Spinal cord (tissue), 10 donors: Measurements from ENCODE around the gene DAPP1. TPM values are rescaled to one million over a fixed set of nuclear protein-coding genes. Genes with fewer than 3 reads are reported as not detected.
A peak's percentile ranks its signal among the peaks of the same experiment; 100 is the strongest.

Experiments used
- DNase-seq, 6 donors: peaks; one replicate each; pipeline versions ENCODE4 v3.0.0 to v3.0.0-alpha.2; 2013 to 2015; ENCODE audit warnings: low spot score in 6 of 6, low read depth in 4 of 6
- H3K27ac ChIP-seq: one replicate; pipeline ENCODE4 v1.5.1; 2013; ENCODE audit warnings: low read depth, low read length, control low read depth
- H3K27me3 ChIP-seq: one replicate; pipeline ENCODE4 v1.6.1; 2013; ENCODE audit warnings: low read length; ENCODE audit not compliant: control insufficient read depth, insufficient read depth
- H3K36me3 ChIP-seq: one replicate; pipeline ENCODE4 v1.6.1; 2013; ENCODE audit warnings: low read length; ENCODE audit not compliant: control insufficient read depth, insufficient read depth
- H3K4me1 ChIP-seq: one replicate; pipeline ENCODE4 v1.6.1; 2013; ENCODE audit warnings: low read length; ENCODE audit not compliant: control insufficient read depth, insufficient read depth
- H3K4me3 ChIP-seq: one replicate; pipeline ENCODE4 v1.5.1; 2013; ENCODE audit warnings: low read depth, low read length, control low read depth
- H3K9me3 ChIP-seq: one replicate; pipeline ENCODE4 v1.6.1; 2013; ENCODE audit warnings: low read length; ENCODE audit not compliant: control insufficient read depth, insufficient read depth
- WGBS: methylation state at CpG from one replicate; pipeline ENCODE4 v1.1.5; 2013; ENCODE audit warnings: missing lambda C conversion rate; ENCODE audit not compliant: insufficient coverage; 5-methylcytosine and 5-hydroxymethylcytosine counted together
- polyA plus RNA-seq, 2 donors: library from polyadenylated mRNA; unstranded; fragments of 120-200 nt; gene quantifications; one replicate each; pipeline ENCODE4 v1.2.1, GENCODE V29; 2013; ENCODE audit not compliant: insufficient read length in 2 of 2
- total RNA-seq, 2 donors: library from RNA; depleted of rRNA in 1 of 2; stranded (reverse); fragments of 120-200 nt in 1 of 2; fragments of >200 nt in 1 of 2; gene quantifications; one replicate each; pipeline versions ENCODE4 v1.2.3 to v1.2.4, GENCODE V29; 2013 to 2014
- donor health status: healthy.

DAPP1 gene
- total and polyA plus RNA-seq, 4 donors: 0.53 to 5.7 (median 1.1) TPM

- H3K27ac ChIP-seq: no peak overlapping the region
- H3K9me3 ChIP-seq: no peaks in the 10 kb centered on the region
- no peak overlapping the region for H3K4me3 ChIP-seq
- no peaks in the 10 kb centered on the region for H3K27me3 ChIP-seq
- H3K4me1 ChIP-seq: no peaks in the 10 kb centered on the region
- DNase-seq: no peak
- WGBS: 69% methylated on average over 2 of the region's 4 CpGs
- H3K36me3 ChIP-seq: no peaks in the 10 kb centered on the region
Observed at GRCh38 chr4:99806545-99806944, 10.1 kb upstream of the DAPP1 start.

- Histone ChIP-seq H3K27me3 (no peaks in the 10 kb centered on the region), H3K4me3 (no peak overlapping the region), H3K4me1 (no peaks in the 10 kb centered on the region), H3K9me3 (no peaks in the 10 kb centered on the region), H3K27ac (no peak overlapping the region), H3K36me3 (no peaks in the 10 kb centered on the region)
- 83% methylated on average over 1 of the region's 4 CpGs for WGBS
- no peak for DNase-seq
Observed at GRCh38 chr4:99807666-99808065, 9.0 kb upstream of the DAPP1 start.

- no CpG with 5 or more reads among the region's 13 CpGs for WGBS
- peak in 2 of 6 donors; percentile 35 to 63 for DNase-seq
Observed at GRCh38 chr4:99808260-99808857, 8.3 kb upstream of the DAPP1 start.

GRCh38 chr4:99809326-99809725 is 7.3 kb upstream of the DAPP1 start:
- no peaks in the 10 kb centered on the region for H3K36me3 ChIP-seq
- DNase-seq: peak in 1 of 6 donors; percentile 10
- H3K27me3 ChIP-seq: no peaks in the 10 kb centered on the region
- no CpG with 5 or more reads among the region's 1 CpG for WGBS
- H3K4me1 ChIP-seq: no peaks in the 10 kb centered on the region
- no peaks in the 10 kb centered on the region for H3K9me3 ChIP-seq
- no peak overlapping the region for H3K4me3 ChIP-seq
- no peak overlapping the region for H3K27ac ChIP-seq

More at GRCh38 chr4:99808260-99808857, 8.3 kb upstream of the DAPP1 start:
- no peaks in the 10 kb centered on the region for H3K4me1 ChIP-seq
- H3K36me3 ChIP-seq: no peaks in the 10 kb centered on the region
- H3K4me3 ChIP-seq: no peak overlapping the region
- H3K27me3 ChIP-seq: no peaks in the 10 kb centered on the region
- H3K9me3 ChIP-seq: no peaks in the 10 kb centered on the region
- H3K27ac ChIP-seq: no peak overlapping the region

- Histone ChIP-seq H3K27ac (no peak overlapping the region), H3K27me3 (no peaks in the 10 kb centered on the region)
Observed at GRCh38 chr4:99810536-99810935, 6.1 kb upstream of the DAPP1 start.

GRCh38 chr4:99811117-99811516 is 5.5 kb upstream of the DAPP1 start:
- Histone ChIP-seq H3K4me3 (no peak overlapping the region), H3K9me3 (no peaks in the 10 kb centered on the region), H3K27ac (no peak overlapping the region), H3K27me3 (no peaks in the 10 kb centered on the region), H3K4me1 (no peaks in the 10 kb centered on the region), H3K36me3 (no peaks in the 10 kb centered on the region)
- DNase-seq: no peak
- no CpG with 5 or more reads among the region's 1 CpG for WGBS

More at GRCh38 chr4:99810536-99810935, 6.1 kb upstream of the DAPP1 start:
- H3K36me3 ChIP-seq: no peaks in the 10 kb centered on the region
- H3K4me1 ChIP-seq: no peaks in the 10 kb centered on the region
- no peaks in the 10 kb centered on the region for H3K9me3 ChIP-seq
- no peak overlapping the region for H3K4me3 ChIP-seq
- DNase-seq: no peak

- no peaks in the 10 kb centered on the region for H3K36me3 ChIP-seq
- H3K27ac ChIP-seq: no peak overlapping the region
- DNase-seq: no peak
- WGBS: 92% methylated on average over 1 of the region's 1 CpG
- no peaks in the 10 kb centered on the region for H3K27me3 ChIP-seq
- H3K9me3 ChIP-seq: no peaks in the 10 kb centered on the region
- H3K4me3 ChIP-seq: no peak overlapping the region
- H3K4me1 ChIP-seq: no peaks in the 10 kb centered on the region
Observed at GRCh38 chr4:99811850-99812249, 4.8 kb upstream of the DAPP1 start.

GRCh38 chr4:99815597-99816011 is 1.0 kb upstream of the DAPP1 start:
- no peaks in the 10 kb centered on the region for H3K9me3 ChIP-seq
- WGBS: no CpG with 5 or more reads among the region's 1 CpG
- no peak overlapping the region for H3K27ac ChIP-seq
- H3K36me3 ChIP-seq: no peaks in the 10 kb centered on the region
- H3K4me3 ChIP-seq: no peak overlapping the region
- no peaks in the 10 kb centered on the region for H3K4me1 ChIP-seq
- DNase-seq: no peak
- no peaks in the 10 kb centered on the region for H3K27me3 ChIP-seq

GRCh38 chr4:99817309-99817890 is 773 bp downstream of the DAPP1 start:
- Histone ChIP-seq H3K27me3 (no peaks in the 10 kb centered on the region), H3K36me3 (no peaks in the 10 kb centered on the region), H3K4me1 (no peaks in the 10 kb centered on the region), H3K27ac (no peak overlapping the region), H3K9me3 (no peaks in the 10 kb centered on the region), H3K4me3 (no peak overlapping the region)
- WGBS: 100% methylated on average over 1 of the region's 4 CpGs
- no peak for DNase-seq

- no CpG with 5 or more reads among the region's 1 CpG for whole genome bisulfite sequencing
- no peaks in the 10 kb centered on the region for H3K27me3 ChIP-seq
- H3K4me3 ChIP-seq: no peak overlapping the region
Observed at GRCh38 chr4:99818661-99819060, 2.0 kb downstream of the DAPP1 start.

More at GRCh38 chr4:99818661-99819060, 2.0 kb downstream of the DAPP1 start:
- Histone ChIP-seq H3K36me3 (no peaks in the 10 kb centered on the region), H3K4me1 (no peaks in the 10 kb centered on the region), H3K27ac (no peak overlapping the region), H3K9me3 (no peaks in the 10 kb centered on the region)
- DNase-seq: no peak
